Lower leg skin (tissue), 4 donors: ENCODE results near the gene GIN1. TPM values are rescaled to one million over a fixed set of nuclear protein-coding genes. Genes with fewer than 3 reads are reported as not detected.
"Not testable (repeated sequence)": the region's sequence is repeated elsewhere in the genome, so short reads cannot be mapped to it uniquely, and the experiment has no call there.

Experiments used
- DNase-seq, 2 donors: peaks; one replicate each; pipeline ENCODE4 v3.0.0-alpha.2; 2019; ENCODE audit warnings: low spot score in 2 of 2
- H3K4me3 ChIP-seq: fragments of 200-600 bp; sonication (generic); 2 replicates; pipeline ENCODE4 v1.5.1; 2017; ENCODE audit warnings: mild to moderate bottlenecking, low read depth; ENCODE audit not compliant: poor library complexity, severe bottlenecking
- POLR2A ChIP-seq, 2 donors: fragments of 450-650 bp; IDR thresholded peaks; one replicate each; pipeline ENCODE4 v1.6.1; 2016 to 2017; ENCODE audit warnings: antibody characterized with exemption in 2 of 2, mild to moderate bottlenecking in 1 of 2, moderate library complexity in 1 of 2
- WGBS, 2 donors: methylation state at CpG; one replicate each; pipeline ENCODE4 v1.1.5; 2018; 5-methylcytosine and 5-hydroxymethylcytosine counted together
- intact Hi-C: fragments of 100-400 bp; cut with DNase I; formaldehyde crosslinking; loops from one replicate; pipeline ENCODE4 v1.15.0; 2023; ENCODE audit warnings: low total_unique reads
- total RNA-seq, 4 donors: library from RNA; depleted of rRNA; stranded (reverse); fragments of >200 nt; gene quantifications; one replicate each; pipeline ENCODE4 v1.1.0, GENCODE V29; 2016
- TF ChIP-seq, protein P1 (sequence below), 3 donors: fragments of 450-650 bp; IDR thresholded peaks; one replicate each; pipeline ENCODE4 v1.5.1; 2016; ENCODE audit warnings: antibody characterized with exemption in 3 of 3, mild to moderate bottlenecking in 3 of 3, moderate library complexity in 2 of 3

GIN1 gene
- total RNA-seq, 4 donors from 2014 or later = 1.3 to 5.0 (median 4.1) TPM

- WGBS, 2 donors = 70 to 72% methylated on average over 1 of the region's 1 CpG
- intact Hi-C loops = no loop called here
- no peak for DNase-seq
Observed at GRCh38 chr5:103066326-103066725, 53.6 kb downstream of the GIN1 start.

DNA sequence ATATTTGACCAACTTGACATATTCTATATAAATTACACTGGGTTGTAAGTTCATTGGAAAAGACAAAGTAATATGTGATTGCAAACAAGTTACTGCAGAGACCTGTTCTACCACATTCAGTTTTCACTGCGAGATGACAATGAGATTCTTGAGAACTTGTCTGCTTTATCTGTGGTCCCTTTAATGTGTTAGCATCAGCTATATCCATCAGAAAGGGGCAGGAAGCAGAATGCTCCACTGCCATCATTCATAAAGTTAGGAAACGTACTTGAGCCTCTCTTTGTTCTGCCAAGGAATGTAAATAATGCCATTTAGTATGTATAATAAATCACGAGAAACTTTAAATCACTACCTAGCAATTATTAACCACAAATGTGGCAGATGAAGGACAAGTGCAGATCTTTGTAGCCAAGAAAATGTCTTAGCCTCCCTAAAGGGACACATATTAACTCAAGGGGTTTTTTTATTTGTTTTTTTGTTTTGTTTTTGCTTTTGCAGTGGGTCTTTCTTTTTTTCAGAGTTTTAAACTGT is 59.4 kb downstream of the GIN1 start:
- TF ChIP-seq, protein P1, sequence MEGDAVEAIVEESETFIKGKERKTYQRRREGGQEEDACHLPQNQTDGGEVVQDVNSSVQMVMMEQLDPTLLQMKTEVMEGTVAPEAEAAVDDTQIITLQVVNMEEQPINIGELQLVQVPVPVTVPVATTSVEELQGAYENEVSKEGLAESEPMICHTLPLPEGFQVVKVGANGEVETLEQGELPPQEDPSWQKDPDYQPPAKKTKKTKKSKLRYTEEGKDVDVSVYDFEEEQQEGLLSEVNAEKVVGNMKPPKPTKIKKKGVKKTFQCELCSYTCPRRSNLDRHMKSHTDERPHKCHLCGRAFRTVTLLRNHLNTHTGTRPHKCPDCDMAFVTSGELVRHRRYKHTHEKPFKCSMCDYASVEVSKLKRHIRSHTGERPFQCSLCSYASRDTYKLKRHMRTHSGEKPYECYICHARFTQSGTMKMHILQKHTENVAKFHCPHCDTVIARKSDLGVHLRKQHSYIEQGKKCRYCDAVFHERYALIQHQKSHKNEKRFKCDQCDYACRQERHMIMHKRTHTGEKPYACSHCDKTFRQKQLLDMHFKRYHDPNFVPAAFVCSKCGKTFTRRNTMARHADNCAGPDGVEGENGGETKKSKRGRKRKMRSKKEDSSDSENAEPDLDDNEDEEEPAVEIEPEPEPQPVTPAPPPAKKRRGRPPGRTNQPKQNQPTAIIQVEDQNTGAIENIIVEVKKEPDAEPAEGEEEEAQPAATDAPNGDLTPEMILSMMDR (IDR thresholded peaks at IDR 0.05) = no peak
- TF ChIP-seq POLR2A (IDR thresholded peaks at IDR 0.05) = no peak
- intact Hi-C loops = no loop called here
- WGBS, 2 donors = 26% methylated on average over 3 of the region's 3 CpGs
- H3K4me3 ChIP-seq = no peak overlapping the region
- no peak for DNase-seq

More at GRCh38 chr5:103066326-103066725, 53.6 kb downstream of the GIN1 start:
- no peak for TF ChIP-seq POLR2A (IDR thresholded peaks at IDR 0.05)
- TF ChIP-seq, protein P1 (IDR thresholded peaks at IDR 0.05) = no peak
- no peak overlapping the region for H3K4me3 ChIP-seq

DNA sequence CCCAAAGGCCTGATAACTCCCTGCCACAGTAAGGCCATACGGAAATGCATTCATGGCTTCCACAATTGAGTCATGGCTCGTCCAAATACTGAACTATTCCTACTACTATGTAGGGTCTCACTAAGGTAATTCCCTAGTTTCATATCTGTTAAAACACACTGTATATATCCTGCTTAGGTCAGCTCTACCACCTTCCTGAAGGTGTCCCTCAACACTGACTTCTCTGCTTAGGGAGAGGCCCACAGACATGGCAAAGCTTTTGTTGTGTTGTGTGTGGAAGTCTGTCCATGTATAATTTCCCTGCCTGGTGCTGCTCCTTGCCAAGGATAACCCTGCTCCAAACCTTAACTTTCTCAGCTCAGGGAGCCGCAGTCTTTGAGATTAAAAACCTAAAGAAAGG is 60.4 kb downstream of the GIN1 start:
- WGBS, 2 donors = 88 to 92% methylated on average over 3 of the region's 3 CpGs
- H3K4me3 ChIP-seq = no peak overlapping the region
- DNase-seq = no peak
- TF ChIP-seq, protein P1 (IDR thresholded peaks at IDR 0.05) = no peak
- TF ChIP-seq POLR2A (IDR thresholded peaks at IDR 0.05) = no peak
- intact Hi-C loops = no loop called here

GRCh38 chr5:103057208-103058130 is 62.5 kb downstream of the GIN1 start:
- TF ChIP-seq POLR2A (IDR thresholded peaks at IDR 0.05) = no peak
- TF ChIP-seq, protein P1 (IDR thresholded peaks at IDR 0.05) = no peak
- DNase-seq = no peak
- 79 to 85% methylated on average over 7 of the region's 7 CpGs for WGBS, 2 donors

GRCh38 chr5:103046706-103047105 is 73.2 kb downstream of the GIN1 start:
- intact Hi-C loops = loop anchor here (10.0 kb wide), 1 partner anchor 462 kb away; no protein-coding TSS in a partner anchor
- not testable (repeated sequence) for DNase-seq, H3K4me3 ChIP-seq
- 89 to 94% methylated on average over 22 of the region's 22 CpGs for WGBS, 2 donors

More at GRCh38 chr5:103057208-103058130, 62.5 kb downstream of the GIN1 start:
- intact Hi-C loops = no loop called here
- H3K4me3 ChIP-seq = no peak overlapping the region

DNA sequence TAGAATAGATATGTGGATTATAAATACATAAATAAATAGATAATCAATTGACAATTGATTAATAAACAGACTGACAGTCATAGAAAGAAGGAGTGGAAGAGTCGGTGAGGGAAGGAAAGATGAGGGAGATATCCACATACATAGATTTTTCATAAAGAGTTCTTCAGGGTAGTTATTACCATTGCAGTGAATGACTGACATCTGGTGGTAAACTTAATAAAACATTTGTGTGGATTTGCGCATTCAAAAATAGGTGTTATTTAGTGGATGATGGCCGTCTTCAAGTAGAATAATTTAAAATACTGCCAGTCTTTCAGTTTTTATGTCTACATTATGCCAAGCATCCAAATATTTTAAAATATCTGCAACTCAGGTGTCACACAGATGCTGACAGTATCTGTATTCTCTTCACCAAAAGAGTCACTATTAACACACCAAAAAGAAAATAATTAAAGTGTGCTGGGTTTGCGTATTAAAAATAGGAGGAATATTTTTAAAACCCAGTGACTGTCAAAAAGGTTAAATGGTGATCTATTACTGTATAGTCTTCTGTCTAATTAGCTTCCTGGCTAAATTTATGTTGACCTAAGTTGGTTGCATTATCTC is 78.8 kb downstream of the GIN1 start:
- no peak for DNase-seq
- intact Hi-C loops = loop anchor here (10.0 kb wide), 1 partner anchor 456 kb away; no protein-coding TSS in a partner anchor
- no peak overlapping the region for H3K4me3 ChIP-seq
- 34 to 36% methylated on average over 4 of the region's 4 CpGs for WGBS, 2 donors
- no peak for TF ChIP-seq POLR2A (IDR thresholded peaks at IDR 0.05)
- TF ChIP-seq, protein P1 (IDR thresholded peaks at IDR 0.05) = no peak
